ENCODE results near the gene VAMP7. TPM values are rescaled to one million over a fixed set of nuclear protein-coding genes. Genes with fewer than 3 reads are reported as not detected.
"Not testable (repeated sequence)": the region's sequence is repeated elsewhere in the genome, so short reads cannot be mapped to it uniquely, and the experiment has no call there.

VAMP7 gene
- total and polyA plus RNA-seq, 10 of the 15 experiments (the other 5 are each of a cell fraction or from before 2014, with no cell fraction given), result 15.1 to 52.4 (median 35.8) TPM

DNA sequence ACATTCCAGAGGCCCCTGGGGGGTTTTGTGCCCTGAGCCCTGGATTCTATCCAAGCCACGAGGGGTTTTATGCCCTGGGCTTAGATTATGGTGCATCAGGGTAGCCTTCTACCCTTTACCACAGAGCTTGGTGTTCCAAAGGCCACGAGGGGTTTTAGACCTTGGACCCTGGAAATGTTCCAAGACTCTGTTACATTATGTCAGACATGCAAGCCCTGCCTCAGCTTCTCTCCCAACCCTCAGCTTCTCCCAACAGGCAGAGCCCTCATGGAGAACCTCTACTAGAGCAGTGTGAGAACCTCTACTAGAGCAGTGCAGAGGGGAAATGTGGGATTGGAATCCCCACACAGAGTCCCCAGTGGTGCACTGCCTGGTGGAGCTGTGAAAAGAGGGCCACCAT is 105.8 kb downstream of the VAMP7 start:
- H3K27ac ChIP-seq (ENCODE audit: control insufficient read depth, insufficient read depth); SMC1A ChIA-PET (ENCODE audit: uncharacterized antibody, unreplicated experiment); H3K36me3 ChIP-seq (ENCODE audit: control insufficient read depth in 2 of 2, insufficient read depth in 2 of 2, low read length in 1 of 2); H2AFZ ChIP-seq (ENCODE audit: control insufficient read depth, low read depth, low read length); H3K4me3 ChIP-seq; H3K79me2 ChIP-seq (ENCODE audit: control insufficient read depth, insufficient read depth, low read length); H3K4me2 ChIP-seq (ENCODE audit: control insufficient read depth, insufficient read depth); H3K27me3 ChIP-seq (replicated peaks in 1 of 2; ENCODE audit: control insufficient read depth in 2 of 2, insufficient read depth in 2 of 2, low read length in 1 of 2); DNase-seq (ENCODE audit: low read depth, low spot score); H4K20me1 ChIP-seq (ENCODE audit: control insufficient read depth, insufficient read depth); H3K4me1 ChIP-seq (ENCODE audit: control insufficient read depth, insufficient read depth, low read length); intact Hi-C loops (cut with micrococcal nuclease; ENCODE audit: unreplicated experiment); H3K9me3 ChIP-seq (replicated peaks; ENCODE audit: control insufficient read depth, insufficient read depth, low read length); H3K9ac ChIP-seq (ENCODE audit: control insufficient read depth, insufficient read depth, low read length); FAIRE-seq; ATAC-seq; BruUV-seq (replicated peaks); CTCF ChIA-PET; RAD21 ChIA-PET (ENCODE audit: unreplicated experiment); POLR2A ChIA-PET; in situ Hi-C loops (cut with MboI): not testable (repeated sequence)
- WGBS (ENCODE audit: insufficient coverage, insufficient replicate concordance, low lambda C conversion rate, missing lambda C conversion rate), result 0% methylated on average over 2 of the region's 2 CpGs

DNA sequence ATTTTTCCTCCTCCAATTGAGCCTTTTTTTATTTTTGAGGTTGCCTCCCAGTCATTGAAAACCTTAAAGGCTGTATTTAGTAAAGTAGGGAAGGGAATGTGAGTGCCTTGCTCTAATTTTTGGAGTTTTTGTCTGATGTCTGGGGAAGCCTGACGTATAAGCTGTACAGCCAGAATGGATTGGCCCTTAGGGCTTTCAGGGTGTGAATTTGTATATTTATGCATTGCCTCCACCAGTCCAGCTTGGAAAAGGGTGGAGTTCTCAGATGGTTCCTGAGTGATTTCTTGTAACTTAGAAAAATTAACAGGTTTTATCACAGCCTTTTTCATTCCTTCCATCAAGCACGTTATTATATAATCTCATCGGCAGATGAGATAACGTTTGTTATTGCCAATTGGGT is 107.7 kb downstream of the VAMP7 start:
- intact Hi-C loops (cut with micrococcal nuclease; ENCODE audit: unreplicated experiment), result no loop called here
- SMC1A ChIA-PET (ENCODE audit: uncharacterized antibody, unreplicated experiment), result no interaction called here
- BruUV-seq (replicated peaks), result no TSS peak
- H3K27ac ChIP-seq (ENCODE audit: control insufficient read depth, insufficient read depth), result no peak overlapping the region
- RAD21 ChIA-PET (ENCODE audit: unreplicated experiment), result no interaction called here
- ATAC-seq (no peak), FAIRE-seq (no peak), DNase-seq (ENCODE audit: low read depth, low spot score) (no peak)
- CTCF ChIA-PET, result no interaction called here
- no peak overlapping the region for H3K9ac ChIP-seq (ENCODE audit: control insufficient read depth, insufficient read depth, low read length)
- H2AFZ ChIP-seq (ENCODE audit: control insufficient read depth, low read depth, low read length), result no peak overlapping the region
- no peaks in the 10 kb centered on the region for H3K27me3 ChIP-seq (replicated peaks in 1 of 2; ENCODE audit: control insufficient read depth in 2 of 2, insufficient read depth in 2 of 2, low read length in 1 of 2)
- H3K9me3 ChIP-seq (replicated peaks; ENCODE audit: control insufficient read depth, insufficient read depth, low read length), result no peaks in the 10 kb centered on the region
- WGBS (ENCODE audit: insufficient coverage, insufficient replicate concordance, low lambda C conversion rate, missing lambda C conversion rate), result 44% methylated on average over 4 of the region's 4 CpGs
- in situ Hi-C loops (cut with MboI), result no loop called here
- H3K4me3 ChIP-seq, result no peak overlapping the region
- no peaks in the 10 kb centered on the region for H4K20me1 ChIP-seq (ENCODE audit: control insufficient read depth, insufficient read depth)
- H3K4me1 ChIP-seq (ENCODE audit: control insufficient read depth, insufficient read depth, low read length), result no peaks in the 10 kb centered on the region
- no peaks in the 10 kb centered on the region for H3K79me2 ChIP-seq (ENCODE audit: control insufficient read depth, insufficient read depth, low read length)
- POLR2A ChIA-PET, result no interaction called here
- H3K4me2 ChIP-seq (ENCODE audit: control insufficient read depth, insufficient read depth), result no peak overlapping the region
- no peaks in the 10 kb centered on the region for H3K36me3 ChIP-seq (ENCODE audit: control insufficient read depth in 2 of 2, insufficient read depth in 2 of 2, low read length in 1 of 2)
- no peak for TF ChIP-seq FOXM1 (IDR thresholded peaks at IDR 0.05; ENCODE audit: low read depth, low read length)
- no peak for TF ChIP-seq GABPA (IDR thresholded peaks at IDR 0.05; ENCODE audit: low read depth)
- TF ChIP-seq SMC3 (IDR thresholded peaks at IDR 0.05; ENCODE audit: borderline replicate concordance, low read length), result no peak
- TF ChIP-seq IRF4 (IDR thresholded peaks at IDR 0.05; ENCODE audit: low read depth, low read length), result no peak
- no peak for TF ChIP-seq EZH2 (IDR thresholded peaks at IDR 0.05; ENCODE audit: borderline replicate concordance, control insufficient read depth, low read depth, low read length)
- no peak for TF ChIP-seq TCF3 (IDR thresholded peaks at IDR 0.05; ENCODE audit: borderline replicate concordance, insufficient read depth, low read depth, low read length)
- TF ChIP-seq NR2F1 (conservative IDR thresholded peaks at IDR 0.05), result no peak
- TF ChIP-seq, protein P1, sequence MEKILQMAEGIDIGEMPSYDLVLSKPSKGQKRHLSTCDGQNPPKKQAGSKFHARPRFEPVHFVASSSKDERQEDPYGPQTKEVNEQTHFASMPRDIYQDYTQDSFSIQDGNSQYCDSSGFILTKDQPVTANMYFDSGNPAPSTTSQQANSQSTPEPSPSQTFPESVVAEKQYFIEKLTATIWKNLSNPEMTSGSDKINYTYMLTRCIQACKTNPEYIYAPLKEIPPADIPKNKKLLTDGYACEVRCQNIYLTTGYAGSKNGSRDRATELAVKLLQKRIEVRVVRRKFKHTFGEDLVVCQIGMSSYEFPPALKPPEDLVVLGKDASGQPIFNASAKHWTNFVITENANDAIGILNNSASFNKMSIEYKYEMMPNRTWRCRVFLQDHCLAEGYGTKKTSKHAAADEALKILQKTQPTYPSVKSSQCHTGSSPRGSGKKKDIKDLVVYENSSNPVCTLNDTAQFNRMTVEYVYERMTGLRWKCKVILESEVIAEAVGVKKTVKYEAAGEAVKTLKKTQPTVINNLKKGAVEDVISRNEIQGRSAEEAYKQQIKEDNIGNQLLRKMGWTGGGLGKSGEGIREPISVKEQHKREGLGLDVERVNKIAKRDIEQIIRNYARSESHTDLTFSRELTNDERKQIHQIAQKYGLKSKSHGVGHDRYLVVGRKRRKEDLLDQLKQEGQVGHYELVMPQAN (conservative IDR thresholded peaks at IDR 0.05), result no peak
- no peak for TF ChIP-seq SIN3A (IDR thresholded peaks at IDR 0.05; ENCODE audit: low read depth, low read length)
- TF ChIP-seq NFYA (IDR thresholded peaks at IDR 0.05; ENCODE audit: borderline replicate concordance, low read depth, low read length), result no peak
- no peak for TF ChIP-seq POLR2A (IDR thresholded peaks at IDR 0.05; ENCODE audit: low read depth, low read length)
- no peak for TF ChIP-seq YBX1 (IDR thresholded peaks at IDR 0.05)
- no peak for TF ChIP-seq JUNB (IDR thresholded peaks at IDR 0.05)
- no peak for TF ChIP-seq CBX5 (IDR thresholded peaks at IDR 0.05; ENCODE audit: low read depth)
- TF ChIP-seq CHD4 (IDR thresholded peaks at IDR 0.05), result no peak
- TF ChIP-seq, protein P2, sequence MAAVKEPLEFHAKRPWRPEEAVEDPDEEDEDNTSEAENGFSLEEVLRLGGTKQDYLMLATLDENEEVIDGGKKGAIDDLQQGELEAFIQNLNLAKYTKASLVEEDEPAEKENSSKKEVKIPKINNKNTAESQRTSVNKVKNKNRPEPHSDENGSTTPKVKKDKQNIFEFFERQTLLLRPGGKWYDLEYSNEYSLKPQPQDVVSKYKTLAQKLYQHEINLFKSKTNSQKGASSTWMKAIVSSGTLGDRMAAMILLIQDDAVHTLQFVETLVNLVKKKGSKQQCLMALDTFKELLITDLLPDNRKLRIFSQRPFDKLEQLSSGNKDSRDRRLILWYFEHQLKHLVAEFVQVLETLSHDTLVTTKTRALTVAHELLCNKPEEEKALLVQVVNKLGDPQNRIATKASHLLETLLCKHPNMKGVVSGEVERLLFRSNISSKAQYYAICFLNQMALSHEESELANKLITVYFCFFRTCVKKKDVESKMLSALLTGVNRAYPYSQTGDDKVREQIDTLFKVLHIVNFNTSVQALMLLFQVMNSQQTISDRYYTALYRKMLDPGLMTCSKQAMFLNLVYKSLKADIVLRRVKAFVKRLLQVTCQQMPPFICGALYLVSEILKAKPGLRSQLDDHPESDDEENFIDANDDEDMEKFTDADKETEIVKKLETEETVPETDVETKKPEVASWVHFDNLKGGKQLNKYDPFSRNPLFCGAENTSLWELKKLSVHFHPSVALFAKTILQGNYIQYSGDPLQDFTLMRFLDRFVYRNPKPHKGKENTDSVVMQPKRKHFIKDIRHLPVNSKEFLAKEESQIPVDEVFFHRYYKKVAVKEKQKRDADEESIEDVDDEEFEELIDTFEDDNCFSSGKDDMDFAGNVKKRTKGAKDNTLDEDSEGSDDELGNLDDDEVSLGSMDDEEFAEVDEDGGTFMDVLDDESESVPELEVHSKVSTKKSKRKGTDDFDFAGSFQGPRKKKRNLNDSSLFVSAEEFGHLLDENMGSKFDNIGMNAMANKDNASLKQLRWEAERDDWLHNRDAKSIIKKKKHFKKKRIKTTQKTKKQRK (IDR thresholded peaks at IDR 0.05; ENCODE audit: low read depth, low read length), result no peak

All from GM12878 (cell line).